Ovary (tissue), 9 donors: ENCODE results near the gene DRC3. TPM values are rescaled to one million over a fixed set of nuclear protein-coding genes. Genes with fewer than 3 reads are reported as not detected.

Source experiments
- DNase-seq, 5 donors: peaks; one replicate each; pipeline ENCODE4 v3.0.0-alpha.2; 2019 to 2020
- H3K27ac ChIP-seq, 2 donors: fragments of 200-600 bp; one replicate each; pipeline versions ENCODE4 v1.5.1 to v1.8.0; 2019 to 2022
- H3K27me3 ChIP-seq: fragments of 200-600 bp; one replicate; pipeline ENCODE4 v1.8.0; 2022
- H3K36me3 ChIP-seq: fragments of 200-600 bp; sonication (generic); one replicate; pipeline ENCODE4 v1.5.1; 2019
- H3K4me1 ChIP-seq: one replicate; pipeline ENCODE4 v1.8.1; 2013; ENCODE audit warnings: mild to moderate bottlenecking, moderate library complexity; ENCODE audit not compliant: insufficient read depth
- H3K4me3 ChIP-seq: fragments of 200-600 bp; sonication (generic); one replicate; pipeline ENCODE4 v1.5.1; 2017
- H3K9me3 ChIP-seq, 2 donors: fragments of 200-600 bp in 1 of 2; sonication (generic) in 1 of 2; one replicate each; pipeline versions ENCODE4 v1.5.1 to v1.8.1; 2013 to 2019; ENCODE audit warnings: mild to moderate bottlenecking in 1 of 2, moderate library complexity in 1 of 2
- EP300 ChIP-seq: sonication (generic); formaldehyde crosslinking; IDR thresholded peaks from one replicate; pipeline ENCODE4 v1.6.1; 2017; ENCODE audit warnings: antibody characterized with exemption
- POLR2A ChIP-seq: fragments of 450-650 bp; IDR thresholded peaks from one replicate; pipeline ENCODE4 v1.6.1; 2017; ENCODE audit warnings: antibody characterized with exemption, mild to moderate bottlenecking, moderate library complexity
- WGBS, 3 donors: extraction: QIAGEN DNeasy Blood & Tissue Kit in 1 of 3; methylation state at CpG; one replicate each; pipeline versions ENCODE4 v1.1.5 to v1.1.7; 2013 to 2017; 5-methylcytosine and 5-hydroxymethylcytosine counted together
- intact Hi-C, 4 donors: fragments of 100-400 bp; cut with DNase I; formaldehyde crosslinking; loops; one replicate each; pipeline versions ENCODE4 v1.11.0 to v1.15.1; 2022 to 2023
- polyA plus RNA-seq, 2 donors: library from polyadenylated mRNA; stranded (reverse); fragments of 200-250 nt in 1 of 2; fragments of 350-450 nt in 1 of 2; fragmentation: Illumina TruSeq in 1 of 2; extraction: RNeasy Lipid Tissue Mini Kit (QIAGEN cat#74804) in 1 of 2; gene quantifications; one replicate each; pipeline ENCODE4 v1.2.3, GENCODE V29; 2013 to 2014
- total RNA-seq, 7 donors: library from RNA; depleted of rRNA in 2 of 7; stranded (reverse); fragments of >200 nt in 2 of 7; fragmentation: NEBNext Ultra II Directional in 3 of 7; extraction: Animal tissue kit (Norgen Biotek cat#: 25700) in 3 of 7; gene quantifications; one replicate each; pipeline versions ENCODE4 v1.1.0 to v1.2.4, GENCODE V29; 2016 to 2023
- TF ChIP-seq, protein P1 (sequence below), 3 donors: fragments of 450-650 bp in 2 of 3; fragments of 200-600 bp in 1 of 3; IDR thresholded peaks; one replicate each; pipeline versions ENCODE4 v1.5.1 to v1.8.0; 2016 to 2022; ENCODE audit warnings: antibody characterized with exemption in 3 of 3, mild to moderate bottlenecking in 1 of 3
- donor health status: DM: no; HTN: no; CAD: no; lungs with moderate emphysema.
- donor health status: DM: no; HTN: no; CAD: no.
- donor health status: Bipolar disorder and iron deficiency.
- donor health status: DM: yes; HTN: yes; CAD: no.
- donor health status: DM: no; HTN: no; CAD: no.
- donor health status: DM: yes; HTN: yes; CAD: no.

DRC3 gene
- total and polyA plus RNA-seq, 9 donors, result 3.6 to 35.3 (median 6.0) TPM

DNA sequence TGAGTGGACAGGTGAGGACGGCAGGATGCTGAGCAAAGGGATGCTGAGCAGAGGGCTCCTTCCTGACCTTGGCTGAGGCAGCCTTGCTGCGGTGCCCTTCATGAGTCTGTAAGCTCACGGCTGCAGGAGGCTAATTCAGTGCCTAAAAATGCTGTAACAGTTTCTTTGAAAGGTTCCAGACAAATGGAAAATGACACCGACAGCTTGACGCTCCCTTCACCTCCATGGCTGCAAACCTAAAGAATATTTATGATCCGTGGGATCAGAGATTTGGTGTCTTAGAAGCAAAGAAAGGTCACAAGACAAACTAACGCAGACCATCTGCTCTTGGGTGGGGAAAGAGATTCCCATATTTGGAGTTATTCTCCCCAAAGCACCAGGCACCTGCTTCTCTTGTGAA lies 28.4 kb upstream of the DRC3 start:
- no peak overlapping the region for H3K27ac ChIP-seq

GRCh38 chr17:17944743-17945142 lies 27.9 kb upstream of the DRC3 start:
- Histone ChIP-seq H3K4me1 (peaks cover 28% of the 10 kb centered on the region), H3K27ac (no peak overlapping the region), H3K27me3 (no peaks in the 10 kb centered on the region), H3K4me3 (no peak overlapping the region), H3K9me3 (no peaks in the 10 kb centered on the region), H3K36me3 (no peaks in the 10 kb centered on the region)
- DNase-seq, result no peak
- TF ChIP-seq, protein P1, sequence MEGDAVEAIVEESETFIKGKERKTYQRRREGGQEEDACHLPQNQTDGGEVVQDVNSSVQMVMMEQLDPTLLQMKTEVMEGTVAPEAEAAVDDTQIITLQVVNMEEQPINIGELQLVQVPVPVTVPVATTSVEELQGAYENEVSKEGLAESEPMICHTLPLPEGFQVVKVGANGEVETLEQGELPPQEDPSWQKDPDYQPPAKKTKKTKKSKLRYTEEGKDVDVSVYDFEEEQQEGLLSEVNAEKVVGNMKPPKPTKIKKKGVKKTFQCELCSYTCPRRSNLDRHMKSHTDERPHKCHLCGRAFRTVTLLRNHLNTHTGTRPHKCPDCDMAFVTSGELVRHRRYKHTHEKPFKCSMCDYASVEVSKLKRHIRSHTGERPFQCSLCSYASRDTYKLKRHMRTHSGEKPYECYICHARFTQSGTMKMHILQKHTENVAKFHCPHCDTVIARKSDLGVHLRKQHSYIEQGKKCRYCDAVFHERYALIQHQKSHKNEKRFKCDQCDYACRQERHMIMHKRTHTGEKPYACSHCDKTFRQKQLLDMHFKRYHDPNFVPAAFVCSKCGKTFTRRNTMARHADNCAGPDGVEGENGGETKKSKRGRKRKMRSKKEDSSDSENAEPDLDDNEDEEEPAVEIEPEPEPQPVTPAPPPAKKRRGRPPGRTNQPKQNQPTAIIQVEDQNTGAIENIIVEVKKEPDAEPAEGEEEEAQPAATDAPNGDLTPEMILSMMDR (IDR thresholded peaks at IDR 0.05), result no peak
- TF ChIP-seq EP300, result no peak
- TF ChIP-seq POLR2A, result no peak
- intact Hi-C loops, result no loop called here
- 90 to 94% (median 93%) methylated on average over 11 of the region's 11 CpGs for WGBS, 3 donors

More for the DNA sequence above, 28.4 kb upstream of the DRC3 start:
- no peak for DNase-seq
- no peak overlapping the region for H3K4me3 ChIP-seq
- intact Hi-C loops, result no loop called here
- no peak for TF ChIP-seq EP300
- no peak for TF ChIP-seq POLR2A
- TF ChIP-seq, protein P1 (IDR thresholded peaks at IDR 0.05), result no peak
- H3K9me3 ChIP-seq, result no peaks in the 10 kb centered on the region
- H3K4me1 ChIP-seq, result peaks cover 28% of the 10 kb centered on the region
- H3K27me3 ChIP-seq, result no peaks in the 10 kb centered on the region
- WGBS, 3 donors, result 53 to 68% (median 64%) methylated on average over 7 of the region's 7 CpGs
- H3K36me3 ChIP-seq, result no peaks in the 10 kb centered on the region

DNA sequence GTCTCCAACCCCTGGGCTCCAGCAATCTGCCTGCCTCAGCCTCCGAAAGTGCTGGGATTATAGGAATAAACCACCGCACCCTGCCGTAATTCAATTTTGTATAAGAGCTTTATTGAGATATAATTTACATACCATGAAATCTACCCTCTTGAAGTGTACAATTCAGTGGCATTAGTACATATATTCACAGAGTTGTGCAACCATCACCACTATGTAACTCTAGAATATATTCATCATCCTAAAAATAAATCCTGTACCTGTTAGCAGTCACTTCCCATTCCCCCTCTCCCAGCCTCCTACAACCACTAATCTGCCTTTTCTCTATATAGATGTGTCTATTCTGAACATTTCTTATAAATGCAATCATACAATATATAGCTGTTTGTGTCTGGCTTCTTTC lies 26.6 kb upstream of the DRC3 start:
- H3K36me3 ChIP-seq, result no peaks in the 10 kb centered on the region
- WGBS, 3 donors, result 64 to 97% (median 65%) methylated on average over 3 of the region's 3 CpGs
- no peaks in the 10 kb centered on the region for H3K9me3 ChIP-seq
- no peak overlapping the region for H3K4me3 ChIP-seq
- H3K27ac ChIP-seq, result no peak overlapping the region
- DNase-seq, result no peak
- no peaks in the 10 kb centered on the region for H3K27me3 ChIP-seq
- peaks cover 22% of the 10 kb centered on the region for H3K4me1 ChIP-seq
- TF ChIP-seq, protein P1 (IDR thresholded peaks at IDR 0.05), result no peak
- no peak for TF ChIP-seq POLR2A
- TF ChIP-seq EP300, result no peak
- intact Hi-C loops, result no loop called here

- WGBS, 3 donors, result 76 to 85% (median 82%) methylated on average over 5 of the region's 5 CpGs
- intact Hi-C loops, result no loop called here
- no peak for DNase-seq
- H3K27me3 ChIP-seq, result no peaks in the 10 kb centered on the region
- no peaks in the 10 kb centered on the region for H3K9me3 ChIP-seq
- H3K36me3 ChIP-seq, result no peaks in the 10 kb centered on the region
- peaks cover 14% of the 10 kb centered on the region for H3K4me1 ChIP-seq
- TF ChIP-seq, protein P1 (IDR thresholded peaks at IDR 0.05), result no peak
- TF ChIP-seq POLR2A, result no peak
- no peak for TF ChIP-seq EP300
- no peak overlapping the region for H3K27ac ChIP-seq
- H3K4me3 ChIP-seq, result no peak overlapping the region
Measured at GRCh38 chr17:17947309-17947708, 25.4 kb upstream of the DRC3 start.
